H9 (cell line): ENCODE measurements around the gene TNFRSF19. TPM values are rescaled to one million over a fixed set of nuclear protein-coding genes. Genes with fewer than 3 reads are reported as not detected.

Experiments
- DNase-seq: peaks from one replicate; pipeline ENCODE4 v3.0.0-alpha.2; 2017
- H2AFZ ChIP-seq: one replicate; pipeline ENCODE4 v1.6.1; 2013; ENCODE audit warnings: mild to moderate bottlenecking, low read length, control low read depth, moderate library complexity
- H2AK5ac ChIP-seq: 2 replicates; pipeline ENCODE4 v1.6.1; 2013; ENCODE audit warnings: low read length, control low read depth, mixed read lengths; ENCODE audit not compliant: insufficient read length
- H2BK120ac ChIP-seq: one replicate; pipeline ENCODE4 v1.6.1; 2013; ENCODE audit warnings: low read depth, mild to moderate bottlenecking, low read length, control low read depth, inconsistent platforms; ENCODE audit not compliant: poor library complexity, severe bottlenecking
- H2BK12ac ChIP-seq: 2 replicates; pipeline ENCODE4 v1.6.1; 2013; ENCODE audit warnings: low read length, control low read depth, mixed read lengths, low read depth; ENCODE audit not compliant: insufficient read length
- H2BK15ac ChIP-seq: 2 replicates; pipeline ENCODE4 v1.6.1; 2013; ENCODE audit warnings: low read depth, low read length, control low read depth
- H2BK20ac ChIP-seq: one replicate; pipeline ENCODE4 v1.6.1; 2013; ENCODE audit warnings: low read depth, mild to moderate bottlenecking, low read length, control low read depth, inconsistent platforms; ENCODE audit not compliant: poor library complexity, severe bottlenecking
- H2BK5ac ChIP-seq: 2 replicates; pipeline ENCODE4 v1.6.1; 2013; ENCODE audit warnings: low read length, control low read depth, mixed read lengths; ENCODE audit not compliant: insufficient read length
- H3K14ac ChIP-seq: 2 replicates; pipeline ENCODE4 v1.6.1; 2013; ENCODE audit warnings: low read length, control low read depth; ENCODE audit not compliant: insufficient read depth
- H3K18ac ChIP-seq: 2 replicates; pipeline ENCODE4 v1.6.1; 2013; ENCODE audit warnings: low read depth, mild to moderate bottlenecking, mixed read lengths, low read length, control low read depth; ENCODE audit not compliant: insufficient read length
- H3K23ac ChIP-seq: 2 replicates; pipeline ENCODE4 v1.6.1; 2013; ENCODE audit warnings: low read length, control low read depth, mixed read lengths, low read depth; ENCODE audit not compliant: insufficient read length
- H3K23me2 ChIP-seq: 2 replicates; pipeline ENCODE4 v1.6.1; 2013; ENCODE audit warnings: low read depth, mild to moderate bottlenecking, mixed read lengths, low read length, control low read depth; ENCODE audit not compliant: insufficient read length, poor library complexity, severe bottlenecking
- H3K27ac ChIP-seq: 2 replicates; pipeline ENCODE4 v1.5.1; 2013; ENCODE audit warnings: low read length, control low read depth, mixed read lengths, low read depth; ENCODE audit not compliant: insufficient read length
- H3K27me3 ChIP-seq: 2 replicates; pipeline ENCODE4 v1.6.1; 2013; ENCODE audit warnings: low read length, control low read depth, inconsistent platforms; ENCODE audit not compliant: insufficient read depth
- H3K4ac ChIP-seq: 2 replicates; pipeline ENCODE4 v1.6.1; 2013; ENCODE audit warnings: low read depth, mild to moderate bottlenecking, control low read depth, inconsistent platforms, low read length, moderate library complexity
- H3K4me1 ChIP-seq: 2 replicates; pipeline ENCODE4 v1.6.1; 2013; ENCODE audit warnings: low read length, control low read depth, inconsistent platforms; ENCODE audit not compliant: insufficient read depth
- H3K4me2 ChIP-seq: 2 replicates; pipeline ENCODE4 v1.6.1; 2013; ENCODE audit warnings: low read length, control low read depth, mixed read lengths; ENCODE audit not compliant: insufficient read length, insufficient read depth
- H3K56ac ChIP-seq: 2 replicates; pipeline ENCODE4 v1.6.1; 2013; ENCODE audit warnings: low read depth, mild to moderate bottlenecking, mixed read lengths, low read length, control low read depth; ENCODE audit not compliant: insufficient read length
- H3K79me1 ChIP-seq: 2 replicates; pipeline ENCODE4 v1.6.1; 2013; ENCODE audit warnings: low read depth, mild to moderate bottlenecking, moderate library complexity, low read length, control low read depth, inconsistent platforms; ENCODE audit not compliant: insufficient read depth, poor library complexity, severe bottlenecking
- H3K79me2 ChIP-seq: 2 replicates; pipeline ENCODE4 v1.6.1; 2013; ENCODE audit warnings: low read length, control low read depth, inconsistent platforms; ENCODE audit not compliant: insufficient read depth
- H3K9ac ChIP-seq: 2 replicates; pipeline ENCODE4 v1.6.1; 2013; ENCODE audit warnings: low read length, control low read depth, mixed read lengths; ENCODE audit not compliant: insufficient read length; ENCODE audit errors: extremely low read depth
- H3K9me3 ChIP-seq: one replicate; pipeline ENCODE4 v1.6.1; 2013; ENCODE audit warnings: low read depth, low read length, inconsistent platforms; ENCODE audit not compliant: control insufficient read depth
- H3T11ph ChIP-seq: one replicate; pipeline ENCODE4 v1.6.1; 2013; ENCODE audit warnings: mild to moderate bottlenecking, low read length, control low read depth, inconsistent platforms
- H4K20me1 ChIP-seq: one replicate; pipeline ENCODE4 v1.6.1; 2013; ENCODE audit not compliant: control insufficient read depth, insufficient read length, insufficient read depth
- H4K5ac ChIP-seq: 2 replicates; pipeline ENCODE4 v1.6.1; 2013; ENCODE audit warnings: low read depth, mild to moderate bottlenecking, mixed read lengths, low read length, control low read depth; ENCODE audit not compliant: insufficient read length
- H4K8ac ChIP-seq: replicated peaks from 2 replicates; pipeline ENCODE4 v1.6.1; 2013; ENCODE audit warnings: low read length, control low read depth, mixed read lengths, low read depth; ENCODE audit not compliant: insufficient read length
- H4K91ac ChIP-seq: 2 replicates; pipeline ENCODE4 v1.6.1; 2013; ENCODE audit warnings: low read depth, mild to moderate bottlenecking, moderate library complexity, mixed read lengths, low read length, control low read depth; ENCODE audit not compliant: insufficient read length
- H3K27ac Mint-ChIP-seq, 3 experiments: 2 replicates in 2 of 3; 3 replicates in 1 of 3; pipeline ENCODE4 v1.8.0; 2020 to 2021; ENCODE audit warnings: mixed read lengths in 3 of 3, mild to moderate bottlenecking in 1 of 3, moderate library complexity in 1 of 3
- H3K27me3 Mint-ChIP-seq: 2 replicates; pipeline ENCODE4 v1.8.0; 2021; ENCODE audit warnings: low read depth, mild to moderate bottlenecking, moderate library complexity, mixed read lengths
- H3K36me3 Mint-ChIP-seq, 3 experiments: 2 replicates in 2 of 3; 3 replicates in 1 of 3; pipeline ENCODE4 v1.8.0; 2020 to 2021; ENCODE audit warnings: low read depth in 3 of 3, mixed read lengths in 3 of 3; ENCODE audit not compliant: insufficient read depth in 1 of 3
- H3K4me1 Mint-ChIP-seq, 2 experiments: 2 replicates each; pipeline ENCODE4 v1.8.0; 2020; ENCODE audit warnings: mixed read lengths in 2 of 2
- H3K4me3 Mint-ChIP-seq, 2 experiments: 2 replicates in 1 of 2; 3 replicates in 1 of 2; pipeline ENCODE4 v1.8.0; 2020 to 2021; ENCODE audit warnings: mild to moderate bottlenecking in 2 of 2, mixed read lengths in 2 of 2, moderate library complexity in 1 of 2
- H3K9me3 Mint-ChIP-seq, 2 experiments: 2 replicates in 1 of 2; 3 replicates in 1 of 2; pipeline ENCODE4 v1.8.0; 2020; ENCODE audit warnings: mild to moderate bottlenecking in 2 of 2, mixed read lengths in 2 of 2, moderate library complexity in 1 of 2
- WGBS: extraction: QIAGEN DNeasy Blood & Tissue Kit; methylation state at CpG from one replicate; pipeline ENCODE4 v1.1.7; 2013; ENCODE audit warnings: missing lambda C conversion rate, low lambda C conversion rate, mixed read lengths; ENCODE audit not compliant: insufficient read length; ENCODE audit errors: extremely low coverage; 5-methylcytosine and 5-hydroxymethylcytosine counted together
- total RNA-seq: library from RNA; stranded (reverse); gene quantifications from 2 replicates; pipeline ENCODE4 v1.2.1, GENCODE V29; 2021
- TF ChIP-seq, protein P1 (sequence below): fragments of 200-600 bp; sonication (generic); conservative IDR thresholded peaks from 3 replicates; pipeline ENCODE4 v1.8.0; 2021; ENCODE audit warnings: antibody characterized with exemption, mild to moderate bottlenecking

The TNFRSF19 gene
- total RNA-seq, 1 experiment from 2014 or later, result 2.7 TPM

DNA sequence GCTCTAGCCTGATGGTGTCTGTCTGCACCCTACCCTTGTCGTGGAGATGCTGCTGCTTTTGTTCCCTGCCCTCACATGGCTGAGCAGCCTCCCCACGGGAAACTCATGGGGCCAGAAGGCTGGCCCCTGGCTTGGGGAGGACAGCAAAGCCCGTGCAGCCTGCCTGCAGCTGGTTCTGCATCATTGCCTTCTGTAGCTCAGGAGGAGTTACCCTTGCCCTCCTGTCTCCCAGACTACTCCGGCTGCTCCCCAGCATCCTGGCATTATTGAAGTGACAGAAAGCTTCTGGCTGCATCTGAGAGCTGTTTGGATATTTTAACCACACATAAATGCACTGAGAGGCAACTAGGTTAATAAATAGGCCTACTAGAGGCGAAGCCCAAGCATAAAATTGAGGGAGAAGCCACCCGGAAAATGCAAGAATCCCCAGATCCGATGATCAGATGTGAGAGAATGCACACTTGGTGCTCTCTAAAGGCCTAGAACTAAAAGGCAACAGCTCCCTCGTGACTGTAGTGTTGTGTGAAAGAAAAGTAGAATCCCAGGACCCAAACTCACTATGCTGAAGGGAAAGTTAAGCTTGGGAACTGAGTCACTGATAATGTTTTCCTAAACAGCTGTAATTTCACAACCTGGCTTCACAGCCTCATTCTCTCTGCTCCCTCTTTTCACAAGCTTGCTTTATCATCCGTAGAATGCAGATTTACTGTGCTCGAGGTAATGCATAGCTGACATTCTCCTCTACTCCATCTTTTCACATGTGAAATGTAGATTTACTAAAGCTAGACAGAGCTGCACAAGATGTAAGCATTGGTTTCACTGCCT is 110.8 kb downstream of the TNFRSF19 start:
- no peak overlapping the region for H2BK120ac ChIP-seq
- H2BK12ac ChIP-seq, result no peak overlapping the region
- Mint-ChIP-seq H3K4me1 (peaks cover 4 to 8% of the 10 kb centered on the region in 2 experiments; a peak in 3 of 4 replicates), H3K9me3 (peaks cover 51 to 53% of the 10 kb centered on the region in 2 experiments), H3K36me3 (peaks cover 7 to 48% (median 31%) of the 10 kb centered on the region in 3 experiments; a peak in 6 of 7 replicates), H3K27ac (no peak overlapping the region; a peak in 1 of 7 replicates), H3K4me3 (no peak overlapping the region), H3K27me3 (no peaks in the 10 kb centered on the region; the same call in 1 of the 2 replicates)
- H3K56ac ChIP-seq, result no peak overlapping the region
- H3K18ac ChIP-seq, result no peak overlapping the region
- H3K9ac ChIP-seq, result no peak overlapping the region
- H3T11ph ChIP-seq, result no peak overlapping the region
- H2BK15ac ChIP-seq, result no peak overlapping the region
- H4K5ac ChIP-seq, result no peak overlapping the region
- no peak overlapping the region for H2BK5ac ChIP-seq
- H4K20me1 ChIP-seq, result no peaks in the 10 kb centered on the region
- no peak overlapping the region for H4K91ac ChIP-seq
- H3K79me2 ChIP-seq, result no peaks in the 10 kb centered on the region
- H3K14ac ChIP-seq, result no peak overlapping the region
- H3K4ac ChIP-seq, result no peak overlapping the region
- H3K27ac ChIP-seq, result no peak overlapping the region
- no peaks in the 10 kb centered on the region for H3K27me3 ChIP-seq
- no peak overlapping the region for H3K4me2 ChIP-seq
- no peaks in the 10 kb centered on the region for H3K23me2 ChIP-seq
- no peak overlapping the region for H2AFZ ChIP-seq
- no peak for DNase-seq
- no peaks in the 10 kb centered on the region for H3K79me1 ChIP-seq
- H2AK5ac ChIP-seq, result no peak overlapping the region
- H2BK20ac ChIP-seq, result no peak overlapping the region
- no peaks in the 10 kb centered on the region for H3K9me3 ChIP-seq
- H4K8ac ChIP-seq, result no peak overlapping the region
- no peak overlapping the region for H3K23ac ChIP-seq
- WGBS, result no CpG with 5 or more reads among the region's 10 CpGs
- no peaks in the 10 kb centered on the region for H3K4me1 ChIP-seq
- TF ChIP-seq, protein P1, sequence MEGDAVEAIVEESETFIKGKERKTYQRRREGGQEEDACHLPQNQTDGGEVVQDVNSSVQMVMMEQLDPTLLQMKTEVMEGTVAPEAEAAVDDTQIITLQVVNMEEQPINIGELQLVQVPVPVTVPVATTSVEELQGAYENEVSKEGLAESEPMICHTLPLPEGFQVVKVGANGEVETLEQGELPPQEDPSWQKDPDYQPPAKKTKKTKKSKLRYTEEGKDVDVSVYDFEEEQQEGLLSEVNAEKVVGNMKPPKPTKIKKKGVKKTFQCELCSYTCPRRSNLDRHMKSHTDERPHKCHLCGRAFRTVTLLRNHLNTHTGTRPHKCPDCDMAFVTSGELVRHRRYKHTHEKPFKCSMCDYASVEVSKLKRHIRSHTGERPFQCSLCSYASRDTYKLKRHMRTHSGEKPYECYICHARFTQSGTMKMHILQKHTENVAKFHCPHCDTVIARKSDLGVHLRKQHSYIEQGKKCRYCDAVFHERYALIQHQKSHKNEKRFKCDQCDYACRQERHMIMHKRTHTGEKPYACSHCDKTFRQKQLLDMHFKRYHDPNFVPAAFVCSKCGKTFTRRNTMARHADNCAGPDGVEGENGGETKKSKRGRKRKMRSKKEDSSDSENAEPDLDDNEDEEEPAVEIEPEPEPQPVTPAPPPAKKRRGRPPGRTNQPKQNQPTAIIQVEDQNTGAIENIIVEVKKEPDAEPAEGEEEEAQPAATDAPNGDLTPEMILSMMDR, result no peak
